GM21825 (cell line): ENCODE data around the gene GNAO1.

Experiments
- ATAC-seq: cut with Tn5 transposase; IDR thresholded peaks from one replicate; pipeline ENCODE4 v1.9.1; 2021; ENCODE audit warnings: mild to moderate bottlenecking, moderate library complexity; ENCODE audit not compliant: unreplicated experiment

The GNAO1 gene

DNA sequence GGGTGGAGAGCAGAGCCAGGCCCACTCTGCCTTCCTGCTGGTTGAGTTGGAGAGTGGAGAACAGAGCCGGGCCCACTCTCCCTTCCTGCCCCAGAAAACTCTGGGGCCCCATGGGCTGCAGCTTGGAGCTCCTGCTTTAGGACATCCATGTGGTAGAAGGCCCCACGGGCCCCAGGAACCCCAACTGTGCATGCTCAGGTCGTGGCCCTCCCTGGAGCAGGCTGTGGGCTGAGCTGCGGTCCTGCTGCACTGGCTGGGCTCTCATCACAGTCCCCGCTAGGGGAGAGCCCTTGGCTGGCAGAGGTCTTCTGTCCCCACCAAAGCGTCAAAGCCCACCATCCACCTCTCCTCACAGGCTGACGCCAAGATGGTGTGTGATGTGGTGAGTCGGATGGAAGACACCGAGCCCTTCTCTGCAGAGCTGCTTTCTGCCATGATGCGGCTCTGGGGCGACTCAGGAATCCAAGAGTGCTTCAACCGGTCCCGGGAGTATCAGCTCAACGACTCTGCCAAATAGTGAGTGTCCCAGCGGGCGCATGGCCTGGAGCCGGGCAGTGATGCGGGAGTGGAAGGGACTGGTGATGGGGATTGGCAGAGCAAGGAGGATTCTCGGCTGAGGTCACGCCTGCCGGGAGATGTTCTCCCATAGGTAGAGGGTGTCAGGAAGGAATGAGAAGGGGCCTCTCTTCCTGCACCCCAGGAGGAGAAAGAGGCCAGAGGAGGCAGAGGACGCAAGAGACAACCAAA, 137.2 kb downstream of the GNAO1 start:
- no peak for ATAC-seq

DNA sequence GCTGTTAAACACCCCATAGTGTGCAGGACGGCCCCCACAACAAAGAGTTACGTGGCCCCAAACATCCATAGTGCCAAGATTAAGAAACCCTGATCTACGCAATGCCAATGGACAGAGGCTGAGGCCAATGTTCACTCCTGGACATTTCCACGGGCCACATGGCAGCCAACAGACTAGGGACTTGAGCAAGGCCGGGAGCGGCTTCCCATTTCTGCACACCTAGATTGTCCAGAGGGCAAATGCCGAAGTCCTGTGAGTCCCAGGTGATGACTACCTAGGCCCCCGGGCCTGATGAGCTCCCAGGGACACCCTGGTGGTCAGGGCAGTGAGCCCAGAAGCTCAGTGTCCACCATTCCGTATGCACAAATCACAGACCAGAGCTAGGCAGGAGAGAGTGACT, 138.6 kb downstream of the GNAO1 start:
- ATAC-seq = no peak

DNA sequence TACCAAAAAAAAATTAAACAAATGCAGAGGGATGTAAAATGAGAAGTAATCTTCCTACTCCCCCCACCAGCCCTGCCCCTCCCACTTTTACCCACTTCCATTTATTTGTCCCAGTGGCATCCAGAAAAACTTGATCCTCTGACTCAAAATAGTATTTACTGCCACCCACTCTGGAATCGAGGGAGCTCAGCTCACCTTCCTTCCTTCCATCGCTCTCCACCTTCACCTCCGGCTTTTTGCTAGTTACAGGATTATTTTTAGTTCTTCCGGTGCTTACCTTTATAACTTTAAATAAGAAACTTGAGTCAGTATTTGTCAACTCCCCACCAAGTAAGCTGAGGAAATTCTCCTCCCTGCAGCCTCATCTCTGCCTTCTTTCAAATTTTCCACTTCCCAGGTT, 139.2 kb downstream of the GNAO1 start:
- ATAC-seq = no peak

DNA sequence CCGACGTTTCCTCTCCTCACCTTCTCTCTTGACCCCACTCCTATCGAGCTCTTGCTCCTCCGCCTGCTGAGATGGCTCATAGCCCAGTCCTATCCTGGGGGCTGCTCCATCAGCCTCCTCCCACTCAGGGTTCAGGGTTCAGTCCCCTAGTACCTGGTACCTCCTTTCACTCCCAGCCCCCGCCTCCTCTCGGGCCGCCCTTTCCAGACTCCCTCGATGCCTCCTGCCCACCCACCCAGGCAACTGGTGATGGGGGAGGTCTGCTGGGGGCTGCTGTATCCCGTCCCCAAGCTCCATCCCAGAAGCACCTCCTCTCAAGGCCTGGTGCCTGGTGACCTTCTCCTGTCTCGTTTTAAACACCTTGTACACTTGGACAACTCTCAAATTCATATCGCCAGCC, 140.1 kb downstream of the GNAO1 start:
- ATAC-seq = no peak

DNA sequence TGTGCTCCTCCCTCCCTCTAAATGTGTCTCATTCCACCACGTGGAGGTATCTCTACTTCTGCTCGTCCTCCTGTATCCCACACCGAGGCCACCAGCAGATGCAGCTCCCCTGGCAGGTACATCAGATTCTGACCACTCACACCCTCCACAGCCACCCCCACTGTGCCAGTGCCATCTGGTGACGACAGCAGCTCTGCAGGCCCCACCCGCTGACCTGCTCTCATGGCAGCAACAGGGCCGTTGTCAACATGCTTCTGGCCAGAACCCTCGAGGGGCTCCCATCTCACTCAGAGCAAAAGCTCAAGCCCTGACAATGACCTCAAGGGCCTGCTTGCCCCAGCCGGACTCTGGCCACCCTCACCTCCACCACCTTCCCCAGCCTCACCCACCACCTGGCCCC, 140.6 kb downstream of the GNAO1 start:
- no peak for ATAC-seq

DNA sequence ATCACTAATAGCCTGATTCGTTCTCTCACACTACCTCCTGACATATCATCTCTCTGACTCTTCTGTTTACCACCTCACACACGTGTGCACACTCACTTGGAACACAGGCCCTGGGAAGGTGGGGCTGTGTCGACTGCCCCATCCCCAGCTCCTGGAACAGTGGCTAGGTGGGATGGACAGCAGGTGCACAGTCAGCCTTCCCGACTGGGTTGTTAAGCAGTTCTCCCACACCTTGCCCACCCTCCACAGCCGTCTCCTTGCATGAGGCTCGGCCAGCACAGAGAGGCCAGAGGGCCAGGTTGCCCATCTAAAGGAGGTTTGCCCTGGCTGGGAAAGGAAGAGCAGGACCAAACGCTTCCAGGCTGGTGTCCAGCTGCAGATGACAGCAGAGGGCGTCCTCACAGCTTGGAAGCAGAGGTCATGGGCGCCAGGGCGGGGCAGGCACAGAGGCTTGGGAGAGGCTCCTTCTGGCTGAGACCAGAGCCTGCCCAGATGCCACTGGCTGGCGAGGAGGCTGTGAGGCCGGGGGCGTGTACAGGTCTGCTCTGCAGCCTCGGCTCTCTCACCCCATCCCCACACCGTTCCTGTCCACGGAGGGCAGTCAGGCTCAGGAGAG, 141.3 kb downstream of the GNAO1 start:
- no peak for ATAC-seq

DNA sequence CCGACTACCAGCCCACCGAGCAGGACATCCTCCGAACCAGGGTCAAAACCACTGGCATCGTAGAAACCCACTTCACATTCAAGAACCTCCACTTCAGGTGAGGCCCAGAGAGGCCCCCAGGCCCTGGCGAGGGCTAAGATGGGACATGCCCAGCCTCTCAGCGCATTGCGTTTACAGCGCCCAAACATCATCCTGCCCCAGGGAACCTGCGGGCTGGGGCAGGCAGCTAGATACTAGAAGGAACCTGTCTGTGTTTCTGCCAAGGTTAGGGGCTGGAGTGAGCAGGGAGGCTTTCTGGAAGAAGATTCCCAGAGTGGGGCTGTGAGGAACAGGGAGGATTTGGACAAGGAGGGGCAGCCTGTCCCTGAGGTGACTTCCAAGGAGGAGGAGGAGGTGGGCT, 143.5 kb downstream of the GNAO1 start:
- no peak for ATAC-seq

DNA sequence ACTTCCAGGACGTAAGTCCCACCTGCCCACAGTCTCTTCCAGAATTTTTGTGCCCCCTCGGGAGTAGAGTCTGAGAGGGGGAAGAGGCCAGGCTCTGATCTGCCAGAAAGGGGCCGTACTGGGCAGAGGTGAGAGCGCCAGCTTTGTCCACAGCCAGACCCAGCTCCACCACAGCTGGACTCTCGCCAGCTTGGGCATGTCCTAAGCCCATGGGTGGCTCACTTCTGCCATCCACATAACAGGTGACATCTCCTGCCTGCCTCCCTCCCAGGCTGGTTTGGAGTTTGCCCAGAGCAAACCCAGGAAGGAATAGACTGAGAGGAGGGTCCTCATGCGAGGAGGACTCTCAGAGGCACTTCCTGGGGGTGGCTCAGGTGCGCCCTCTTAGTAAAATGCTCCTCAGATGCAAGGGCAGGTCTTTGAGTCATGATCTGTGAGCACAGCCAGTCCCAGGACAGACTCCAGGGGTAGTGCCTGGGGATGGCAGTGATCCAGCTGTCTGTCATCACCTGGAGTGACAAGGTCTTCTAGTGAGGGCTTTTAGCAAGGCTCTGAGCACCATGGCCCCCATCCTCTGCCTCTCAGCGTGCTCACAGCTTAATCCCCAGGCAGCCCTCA, 144.9 kb downstream of the GNAO1 start:
- ATAC-seq = no peak

DNA sequence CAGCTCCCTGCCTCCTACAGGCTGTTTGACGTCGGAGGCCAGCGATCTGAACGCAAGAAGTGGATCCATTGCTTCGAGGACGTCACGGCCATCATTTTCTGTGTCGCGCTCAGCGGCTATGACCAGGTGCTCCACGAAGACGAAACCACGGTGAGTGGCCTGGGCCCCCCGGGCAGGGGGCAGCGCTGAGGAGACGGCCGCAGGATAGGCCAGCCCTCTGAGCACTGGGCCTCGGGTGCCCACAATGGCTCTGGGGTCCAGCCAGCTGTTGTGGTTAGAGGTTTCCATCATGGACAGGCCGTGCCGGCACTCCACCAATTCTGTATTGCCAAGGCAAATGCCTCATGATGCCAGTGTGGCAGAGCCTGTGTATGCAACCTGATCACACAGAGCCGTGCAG, 145.4 kb downstream of the GNAO1 start:
- no peak for ATAC-seq

DNA sequence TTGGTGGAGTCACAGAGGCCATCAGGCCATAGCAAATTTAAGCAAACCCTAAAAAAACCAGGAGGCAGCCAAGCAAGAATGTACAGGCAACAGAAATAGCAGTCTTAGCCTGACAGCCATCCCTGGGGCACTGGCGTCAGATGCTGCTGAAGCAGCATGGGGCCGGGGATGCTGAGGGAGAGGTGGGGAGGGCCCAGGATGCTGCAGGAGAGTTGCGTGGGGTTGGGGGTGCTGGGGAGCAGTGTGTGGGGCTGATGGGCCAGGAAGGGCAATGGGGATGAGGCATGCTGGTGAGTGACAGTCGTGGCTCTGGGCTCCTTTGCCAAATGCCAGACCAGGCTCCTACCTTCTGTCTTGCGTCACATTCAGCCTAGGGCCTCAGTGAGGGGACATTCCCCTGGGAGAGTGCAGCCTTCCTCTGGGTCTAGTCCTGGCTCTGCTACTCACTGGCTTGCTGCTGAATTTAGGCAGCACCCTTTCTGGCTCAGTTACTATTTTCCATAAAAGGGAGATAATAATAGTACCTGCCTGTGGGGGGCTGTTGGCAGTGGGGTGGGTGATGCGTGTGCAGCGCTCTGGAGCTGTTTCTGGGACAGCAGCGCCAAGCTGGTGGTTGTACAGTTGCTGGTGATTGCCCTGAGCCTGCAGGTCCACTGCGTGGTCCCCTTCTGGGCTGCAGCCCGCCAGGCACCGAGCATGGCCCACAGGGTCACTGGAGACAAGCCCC, 146.0 kb downstream of the GNAO1 start:
- no peak for ATAC-seq

DNA sequence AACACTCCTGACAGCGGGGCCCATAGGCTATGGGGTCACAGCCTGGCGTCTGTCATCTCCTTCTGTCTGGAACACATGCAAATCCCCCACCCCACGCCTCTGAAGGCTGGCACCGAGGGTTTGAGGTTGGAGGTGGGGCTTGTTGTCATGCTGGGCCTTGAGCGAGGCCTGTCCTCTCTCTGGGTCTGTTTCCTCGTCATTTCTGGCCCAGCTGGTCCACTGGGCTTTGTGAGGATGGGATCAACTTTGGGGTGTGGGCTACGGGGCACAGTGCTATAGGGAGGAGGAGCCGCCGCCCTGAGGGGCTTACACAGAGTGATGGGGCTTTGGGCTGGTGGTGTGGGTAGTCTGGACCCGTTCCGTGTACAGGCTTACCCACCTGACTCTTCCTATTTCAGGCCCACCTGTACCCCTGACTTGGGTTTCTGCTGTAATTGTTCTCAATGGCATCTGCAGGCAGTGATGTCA, 146.6 kb downstream of the GNAO1 start:
- ATAC-seq = no peak

DNA sequence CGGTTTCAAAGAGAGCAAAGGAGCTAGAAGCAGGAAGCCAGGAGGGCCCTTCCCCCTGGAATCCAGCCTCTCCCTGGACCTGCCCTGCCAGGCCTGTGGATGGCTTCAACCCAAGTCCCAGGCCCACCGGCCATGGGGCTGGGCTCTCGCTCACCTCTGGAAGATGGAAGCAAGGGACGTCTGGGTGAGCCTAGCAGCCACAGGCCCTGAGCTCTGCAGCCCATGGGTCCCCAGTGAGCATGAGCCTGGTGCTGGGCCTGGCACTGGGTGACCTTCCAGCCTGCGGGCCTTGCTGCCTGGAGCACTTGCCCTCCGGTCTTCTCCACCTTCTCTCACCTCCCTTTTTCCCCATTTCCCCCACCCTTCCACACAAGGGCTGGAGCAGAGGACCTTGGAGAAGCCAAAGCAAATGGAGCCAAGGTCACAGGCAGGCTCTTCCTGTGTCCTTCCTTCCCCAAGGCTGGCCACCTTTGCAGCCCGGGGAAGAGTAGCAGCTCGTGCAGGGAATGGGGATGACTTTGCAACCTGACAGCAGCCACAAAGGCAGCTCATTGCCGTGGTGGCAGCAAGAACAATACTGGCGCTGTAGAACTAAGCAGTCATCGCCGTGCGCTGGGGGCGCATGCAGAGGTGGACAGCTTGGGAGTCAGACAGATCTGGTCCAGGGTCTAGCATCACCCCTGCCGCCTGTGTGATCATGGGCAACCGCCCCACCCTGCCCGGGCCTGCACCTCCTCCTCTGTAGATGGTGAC, 147.5 kb downstream of the GNAO1 start:
- no peak for ATAC-seq

DNA sequence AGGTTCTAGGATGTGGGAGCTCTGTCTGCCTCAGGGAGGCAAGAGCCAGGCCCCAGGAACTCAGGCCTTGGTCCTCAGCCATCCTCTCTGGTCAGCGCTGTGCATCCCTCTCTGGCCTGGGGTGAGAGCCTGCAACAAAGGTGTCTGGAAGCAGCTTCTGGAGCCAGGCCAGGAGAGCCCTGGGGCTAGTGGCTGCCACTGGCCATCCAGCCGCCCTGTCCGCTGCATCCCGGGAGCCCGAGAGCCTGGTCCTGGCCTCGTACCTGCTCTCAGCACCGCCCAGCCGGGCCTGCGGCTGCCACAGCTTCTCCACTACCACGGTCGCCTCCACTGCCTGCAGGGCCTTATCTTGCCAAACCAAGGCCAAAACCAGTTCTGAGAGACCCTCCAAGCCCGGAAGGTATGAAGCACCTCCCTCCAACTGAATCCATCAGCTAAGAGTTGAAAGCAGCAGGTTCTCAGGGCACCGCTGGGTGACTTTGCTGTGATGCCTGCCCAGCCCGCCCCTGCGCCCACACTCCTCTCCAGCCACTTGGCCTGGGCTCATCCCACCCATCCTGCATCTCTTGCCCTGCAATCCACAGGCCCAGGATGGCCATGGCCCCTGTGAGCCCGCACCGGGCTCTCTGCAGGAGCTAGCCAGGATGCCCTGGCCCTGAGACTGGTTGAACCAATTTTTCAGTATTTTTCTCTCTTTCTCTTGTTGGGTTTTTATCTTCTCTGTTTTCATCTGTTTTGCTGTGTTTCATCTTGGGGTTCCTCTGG, 148.3 kb downstream of the GNAO1 start:
- ATAC-seq = no peak

DNA sequence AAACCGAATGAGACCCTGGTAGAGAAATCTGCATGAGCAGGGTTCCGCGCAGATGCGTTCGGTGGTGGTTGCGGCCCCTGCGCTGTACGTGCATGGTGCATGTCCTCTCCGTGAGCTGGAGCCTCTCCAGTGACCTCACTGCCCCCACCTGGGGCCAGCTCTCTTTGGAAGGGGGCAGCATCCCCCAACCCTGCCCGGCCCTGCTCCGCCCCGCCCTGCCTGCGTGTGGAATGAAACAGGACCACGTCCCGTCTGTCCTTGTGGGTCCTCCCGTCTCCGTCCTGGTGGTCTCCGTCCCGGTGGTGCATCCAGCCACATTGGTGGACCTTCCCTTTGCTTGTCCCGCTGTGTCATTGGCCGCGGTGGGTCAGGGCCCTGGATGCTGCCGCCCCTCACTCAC, 149.1 kb downstream of the GNAO1 start:
- ATAC-seq = no peak

DNA sequence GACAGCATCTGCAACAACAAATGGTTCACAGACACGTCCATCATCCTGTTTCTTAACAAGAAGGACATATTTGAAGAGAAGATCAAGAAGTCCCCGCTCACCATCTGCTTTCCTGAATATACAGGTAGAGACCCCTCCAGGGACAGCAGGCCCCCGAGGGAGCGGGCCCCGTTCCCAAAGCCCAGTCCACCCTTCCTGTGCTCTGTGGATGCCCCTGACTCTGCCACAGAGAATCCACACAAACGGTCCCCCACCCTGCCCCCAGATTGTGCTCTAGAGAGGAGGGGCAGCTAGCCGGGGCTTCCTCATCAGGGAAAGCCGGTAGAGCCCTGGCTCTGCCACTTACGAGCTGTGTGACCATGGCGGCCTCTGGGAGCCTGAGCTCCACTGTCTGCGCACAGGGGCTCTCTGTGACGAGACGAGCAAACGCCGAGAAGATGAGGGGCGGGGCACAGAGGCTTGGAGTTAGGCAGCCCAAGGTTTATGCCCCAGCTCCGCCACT, 149.6 kb downstream of the GNAO1 start:
- ATAC-seq = no peak

DNA sequence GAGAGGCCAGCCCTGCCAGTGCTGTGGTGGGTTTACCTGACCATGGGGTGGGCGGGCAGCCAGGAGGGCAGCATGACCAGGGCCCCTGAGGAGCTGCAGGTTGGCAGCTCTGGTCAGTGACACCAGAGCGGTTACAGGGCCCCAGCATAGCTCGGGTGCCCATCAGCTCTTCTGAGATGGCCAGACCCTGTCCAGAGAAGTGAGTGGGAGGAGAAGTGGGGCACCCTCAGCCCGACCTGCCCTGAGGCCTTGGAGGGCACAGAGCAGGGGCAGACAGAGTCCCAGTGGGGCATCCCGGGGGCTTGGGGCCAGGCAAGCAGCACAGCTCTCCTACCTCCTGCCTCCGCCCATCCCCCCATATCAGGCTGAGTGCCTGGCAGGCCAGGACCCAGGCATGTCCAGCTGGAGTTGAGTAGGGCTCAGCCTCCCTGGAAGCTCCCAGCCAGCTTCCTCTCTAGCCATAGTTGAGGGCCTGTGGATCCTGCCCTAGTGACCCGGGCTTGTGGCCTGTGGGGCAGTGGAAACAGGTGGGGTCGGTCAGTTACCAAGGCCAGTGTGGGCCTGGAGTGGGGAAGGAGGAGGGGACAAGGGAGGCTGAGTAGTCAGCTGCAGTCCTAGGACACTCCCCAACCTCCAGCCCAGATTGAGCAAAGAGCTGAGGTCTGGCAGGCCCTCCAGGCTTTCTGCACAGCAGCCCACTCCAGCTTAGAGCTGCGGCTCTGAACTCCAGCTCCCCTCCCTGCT, 150.5 kb downstream of the GNAO1 start:
- no peak for ATAC-seq

DNA sequence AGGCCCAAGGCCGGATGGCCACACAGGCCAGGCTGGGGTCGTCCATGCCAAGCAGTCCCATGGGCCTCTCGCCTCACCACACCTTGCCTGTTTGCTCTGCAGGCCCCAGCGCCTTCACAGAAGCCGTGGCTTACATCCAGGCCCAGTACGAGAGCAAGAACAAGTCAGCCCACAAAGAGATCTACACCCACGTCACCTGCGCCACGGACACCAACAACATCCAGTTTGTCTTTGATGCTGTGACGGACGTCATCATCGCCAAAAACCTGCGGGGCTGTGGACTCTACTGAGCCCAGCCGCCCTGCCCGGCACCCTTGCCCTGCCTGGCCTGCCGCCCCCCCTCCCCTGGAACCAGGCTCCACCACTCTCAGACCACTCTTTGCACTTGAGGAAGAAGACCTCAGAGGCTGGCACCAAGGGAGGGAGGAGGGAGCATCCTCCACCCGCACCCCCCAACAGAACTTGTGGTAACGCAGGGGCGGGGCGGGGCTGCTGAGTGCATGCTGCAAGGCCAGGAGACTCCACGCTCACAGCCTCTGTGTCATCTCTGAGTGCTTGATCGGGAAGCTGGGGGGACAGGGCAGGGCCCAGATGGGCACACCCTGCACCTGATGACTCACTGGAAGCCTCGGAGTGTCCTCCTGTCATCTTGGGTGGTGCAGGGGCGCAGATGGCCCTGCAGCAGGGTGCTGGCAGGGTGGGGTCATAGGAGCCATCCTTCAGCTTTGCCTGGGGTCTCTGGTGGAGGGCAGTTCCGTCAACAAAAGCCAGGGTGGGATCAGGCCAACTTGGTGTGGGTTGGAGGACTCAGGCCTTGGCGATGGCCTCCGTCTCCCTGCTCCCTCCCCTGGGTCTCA, 152.6 kb downstream of the GNAO1 start:
- ATAC-seq = no peak
